Spleen (tissue), 11 donors: ENCODE results near the gene KDM2B. TPM values are rescaled to one million over a fixed set of nuclear protein-coding genes. Genes with fewer than 3 reads are reported as not detected.

Source experiments
- DNase-seq: peaks from one replicate; pipeline ENCODE4 v3.0.0-alpha.2; 2020
- H3K27ac ChIP-seq, 8 donors: fragments of 200-600 bp; sonication (generic) in 7 of 8; 1 replicate in 4 of 8; 2 replicates in 4 of 8; pipeline versions ENCODE4 v1.5.0 to v1.8.0; 2016 to 2021; ENCODE audit warnings: inconsistent platforms in 4 of 8, mild to moderate bottlenecking in 4 of 8, moderate library complexity in 1 of 8
- H3K27me3 ChIP-seq, 7 donors: fragments of 200-600 bp; sonication (generic) in 6 of 7; replicated peaks in 1 of 7; 1 replicate in 4 of 7; 2 replicates in 3 of 7; pipeline versions ENCODE4 v1.5.0 to v1.8.0; 2016 to 2021; ENCODE audit warnings: inconsistent platforms in 3 of 7, mild to moderate bottlenecking in 1 of 7
- H3K36me3 ChIP-seq, 6 donors: fragments of 200-600 bp; sonication (generic) in 5 of 6; 1 replicate in 4 of 6; 2 replicates in 2 of 6; pipeline versions ENCODE4 v1.5.0 to v1.8.0; 2016 to 2021; ENCODE audit warnings: inconsistent platforms in 2 of 6
- H3K4me1 ChIP-seq, 6 donors: fragments of 200-600 bp; sonication (generic) in 5 of 6; 1 replicate in 3 of 6; 2 replicates in 3 of 6; pipeline versions ENCODE4 v1.5.0 to v1.8.0; 2016 to 2021; ENCODE audit warnings: inconsistent platforms in 3 of 6
- H3K4me3 ChIP-seq, 8 donors: fragments of 200-600 bp; sonication (generic) in 7 of 8; 1 replicate in 4 of 8; 2 replicates in 4 of 8; pipeline versions ENCODE4 v1.5.0 to v1.8.0; 2016 to 2021; ENCODE audit warnings: inconsistent platforms in 4 of 8, mild to moderate bottlenecking in 4 of 8, moderate library complexity in 2 of 8
- H3K9me3 ChIP-seq, 8 donors: fragments of 200-600 bp; sonication (generic) in 7 of 8; 1 replicate in 4 of 8; 2 replicates in 4 of 8; pipeline versions ENCODE4 v1.5.0 to v1.8.0; 2016 to 2021; ENCODE audit warnings: inconsistent platforms in 4 of 8
- POLR2A ChIP-seq, 3 donors: fragments of 450-650 bp; IDR thresholded peaks; one replicate each; pipeline ENCODE4 v1.5.1; 2017; ENCODE audit warnings: antibody characterized with exemption in 3 of 3, mild to moderate bottlenecking in 1 of 3
- POLR2AphosphoS5 ChIP-seq, 3 donors: sonication (generic); formaldehyde crosslinking; IDR thresholded peaks; one replicate each; pipeline ENCODE4 v1.5.1; 2017; ENCODE audit warnings: antibody characterized with exemption in 3 of 3
- WGBS, 5 donors: extraction: QIAGEN DNeasy Blood & Tissue Kit in 3 of 5; methylation state at CpG; one replicate each; pipeline versions ENCODE4 v1.1.5 to v1.1.7; 2013 to 2018; 5-methylcytosine and 5-hydroxymethylcytosine counted together
- intact Hi-C: fragments of 100-400 bp; cut with DNase I; formaldehyde crosslinking; loops from one replicate; pipeline ENCODE4 v1.15.0; 2023; ENCODE audit warnings: low total_unique reads
- polyA plus RNA-seq, 3 donors: library from polyadenylated mRNA; stranded (reverse); fragments of 200-250 nt; gene quantifications; one replicate each; pipeline ENCODE4 v1.2.1, GENCODE V29; 2013
- total RNA-seq, 7 donors: library from RNA; depleted of rRNA in 3 of 7; stranded (reverse); fragments of >200 nt in 3 of 7; fragmentation: NEBNext Ultra II Directional in 4 of 7; extraction: Animal tissue kit (Norgen Biotek cat#: 25700) in 4 of 7; gene quantifications; one replicate each; pipeline versions ENCODE4 v1.1.0 to v1.2.1, GENCODE V29; 2016 to 2021
- TF ChIP-seq, protein P1 (sequence below), 11 experiments: fragments of 200-600 bp in 7 of 11; fragments of 450-650 bp in 4 of 11; sonication (generic) in 4 of 11; IDR thresholded peaks in 8 of 11; conservative IDR thresholded peaks in 3 of 11; 1 replicate in 7 of 11; 2 replicates in 4 of 11; pipeline versions ENCODE4 v1.4.0 to v1.8.0; 2016 to 2021; ENCODE audit warnings: antibody characterized with exemption in 11 of 11, inconsistent platforms in 4 of 11, mild to moderate bottlenecking in 1 of 11
- donor health status: healthy with polysubstance abuse.
- donor health status: DM: no; HTN: no; CAD: no; lungs with moderate emphysema.
- donor health status: DM: no; HTN: no; CAD: no.
- donor health status: Bipolar disorder and iron deficiency.
- donor health status: healthy.
- donor health status: DM: no; HTN: no; CAD: no.
- donor health status: DM: yes; HTN: yes; CAD: no.

Gene KDM2B
- total and polyA plus RNA-seq, 10 donors = 20.8 to 56.2 (median 40.1) TPM

DNA sequence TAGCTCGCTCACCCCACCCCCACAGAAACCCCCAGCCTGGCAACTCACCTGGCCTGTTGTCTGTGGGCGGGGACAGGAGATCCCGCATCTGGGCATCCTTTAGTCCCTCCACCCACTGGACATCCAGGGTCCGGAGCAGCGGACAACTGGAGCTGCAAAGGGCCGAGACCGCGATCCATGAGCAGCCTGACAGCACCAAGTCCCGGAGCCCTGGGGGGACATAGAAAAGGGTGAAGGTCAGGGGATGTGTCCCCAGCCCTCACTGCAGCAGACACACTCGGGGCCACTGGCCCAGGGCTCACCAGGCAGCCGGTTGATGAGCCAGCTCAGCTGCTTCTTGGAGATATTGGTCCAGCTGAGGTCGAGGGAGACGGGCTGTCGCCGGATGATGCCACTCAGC, 140.1 kb downstream of the KDM2B start:
- H3K9me3 ChIP-seq = peaks cover 0 to 3% (median 0%) of the 10 kb centered on the region in 8 donors
- H3K27ac ChIP-seq = no peak overlapping the region
- intact Hi-C loops = loop anchor here (10.0 kb wide), 1 partner anchor 106 kb away; no protein-coding TSS in a partner anchor
- no peak overlapping the region for H3K4me3 ChIP-seq
- peaks cover 7 to 100% (median 81%) of the 10 kb centered on the region in 6 donors for H3K36me3 ChIP-seq
- no peak for DNase-seq
- TF ChIP-seq POLR2AphosphoS5 (IDR thresholded peaks at IDR 0.05) = peak in 1 of 3 donors; percentile 30
- TF ChIP-seq POLR2A (IDR thresholded peaks at IDR 0.05) = no peak
- no peaks in the 10 kb centered on the region for H3K27me3 ChIP-seq
- WGBS, 5 donors = 95 to 99% (median 97%) methylated on average over 14 to 15 of the region's 15 CpGs
- peaks cover 0 to 9% (median 3%) of the 10 kb centered on the region in 6 donors for H3K4me1 ChIP-seq

DNA sequence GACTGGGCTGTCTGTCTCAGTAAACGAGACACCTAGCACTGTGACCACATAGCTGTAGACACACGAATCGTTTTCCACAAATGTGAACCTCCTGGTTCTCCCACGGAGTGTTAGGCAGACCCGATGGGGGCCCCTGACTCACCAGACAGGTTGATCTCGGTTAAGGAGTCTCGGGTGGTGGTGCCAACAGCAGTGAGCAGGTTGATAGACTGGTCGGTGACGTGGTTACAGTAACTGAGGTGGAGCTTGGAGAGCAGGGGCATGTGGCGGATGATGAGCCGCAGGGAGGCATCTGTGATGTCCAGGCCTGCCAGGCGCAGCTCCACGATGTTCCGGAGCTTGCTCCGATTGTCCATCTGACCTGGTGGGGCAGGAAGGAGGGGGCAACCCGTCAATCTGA, 141.1 kb downstream of the KDM2B start:
- Histone ChIP-seq H3K4me1 (peaks cover 0 to 9% (median 3%) of the 10 kb centered on the region in 6 donors), H3K4me3 (no peak overlapping the region), H3K27me3 (no peaks in the 10 kb centered on the region), H3K36me3 (peaks cover 7 to 100% (median 81%) of the 10 kb centered on the region in 6 donors), H3K9me3 (peaks cover 0 to 3% (median 0%) of the 10 kb centered on the region in 8 donors), H3K27ac (no peak overlapping the region)
- intact Hi-C loops = loop anchor here (10.0 kb wide), 1 partner anchor 105 kb away; no protein-coding TSS in a partner anchor
- 92 to 97% (median 95%) methylated on average over 16 of the region's 16 CpGs for whole genome bisulfite sequencing, 5 donors
- DNase-seq = no peak
- TF ChIP-seq POLR2AphosphoS5 (IDR thresholded peaks at IDR 0.05) (peak in 1 of 3 donors; percentile 9), POLR2A (IDR thresholded peaks at IDR 0.05) (no peak)
- TF ChIP-seq, protein P1, sequence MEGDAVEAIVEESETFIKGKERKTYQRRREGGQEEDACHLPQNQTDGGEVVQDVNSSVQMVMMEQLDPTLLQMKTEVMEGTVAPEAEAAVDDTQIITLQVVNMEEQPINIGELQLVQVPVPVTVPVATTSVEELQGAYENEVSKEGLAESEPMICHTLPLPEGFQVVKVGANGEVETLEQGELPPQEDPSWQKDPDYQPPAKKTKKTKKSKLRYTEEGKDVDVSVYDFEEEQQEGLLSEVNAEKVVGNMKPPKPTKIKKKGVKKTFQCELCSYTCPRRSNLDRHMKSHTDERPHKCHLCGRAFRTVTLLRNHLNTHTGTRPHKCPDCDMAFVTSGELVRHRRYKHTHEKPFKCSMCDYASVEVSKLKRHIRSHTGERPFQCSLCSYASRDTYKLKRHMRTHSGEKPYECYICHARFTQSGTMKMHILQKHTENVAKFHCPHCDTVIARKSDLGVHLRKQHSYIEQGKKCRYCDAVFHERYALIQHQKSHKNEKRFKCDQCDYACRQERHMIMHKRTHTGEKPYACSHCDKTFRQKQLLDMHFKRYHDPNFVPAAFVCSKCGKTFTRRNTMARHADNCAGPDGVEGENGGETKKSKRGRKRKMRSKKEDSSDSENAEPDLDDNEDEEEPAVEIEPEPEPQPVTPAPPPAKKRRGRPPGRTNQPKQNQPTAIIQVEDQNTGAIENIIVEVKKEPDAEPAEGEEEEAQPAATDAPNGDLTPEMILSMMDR (IDR thresholded peaks at IDR 0.05 in 8 of 11, conservative IDR thresholded peaks at IDR 0.05 in 3 of 11) = no peak

DNA sequence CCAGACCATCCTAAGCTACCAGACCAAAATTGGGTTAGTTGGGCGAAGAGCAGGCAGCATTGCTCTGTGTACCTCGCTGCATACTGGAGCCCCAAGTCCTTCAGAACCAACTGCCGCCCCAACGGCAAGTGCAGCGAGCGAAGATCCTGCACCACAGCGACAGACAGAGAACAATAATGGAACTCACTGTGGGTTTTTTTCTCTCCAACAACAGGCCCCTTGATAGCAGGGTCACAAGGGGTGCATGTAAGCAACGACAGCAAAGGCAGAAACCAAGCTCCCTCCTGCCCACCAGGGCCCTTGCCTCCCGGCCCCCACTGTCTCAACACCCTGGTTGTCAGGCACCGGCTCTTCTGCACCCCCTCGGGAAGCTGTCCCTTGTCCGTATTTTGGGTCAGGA, 141.9 kb downstream of the KDM2B start:
- Histone ChIP-seq H3K36me3 (peaks cover 7 to 100% (median 80%) of the 10 kb centered on the region in 6 donors), H3K4me3 (no peak overlapping the region), H3K27ac (no peak overlapping the region), H3K27me3 (no peaks in the 10 kb centered on the region), H3K9me3 (peaks cover 0 to 3% (median 0%) of the 10 kb centered on the region in 8 donors), H3K4me1 (peaks cover 0 to 9% (median 3%) of the 10 kb centered on the region in 6 donors)
- WGBS, 5 donors = 81 to 97% (median 91%) methylated on average over 12 of the region's 12 CpGs
- DNase-seq = no peak
- TF ChIP-seq POLR2AphosphoS5 (IDR thresholded peaks at IDR 0.05) = no peak
- TF ChIP-seq, protein P1 (IDR thresholded peaks at IDR 0.05 in 8 of 11, conservative IDR thresholded peaks at IDR 0.05 in 3 of 11) = no peak
- TF ChIP-seq POLR2A (IDR thresholded peaks at IDR 0.05) = no peak
- intact Hi-C loops = no loop called here

DNA sequence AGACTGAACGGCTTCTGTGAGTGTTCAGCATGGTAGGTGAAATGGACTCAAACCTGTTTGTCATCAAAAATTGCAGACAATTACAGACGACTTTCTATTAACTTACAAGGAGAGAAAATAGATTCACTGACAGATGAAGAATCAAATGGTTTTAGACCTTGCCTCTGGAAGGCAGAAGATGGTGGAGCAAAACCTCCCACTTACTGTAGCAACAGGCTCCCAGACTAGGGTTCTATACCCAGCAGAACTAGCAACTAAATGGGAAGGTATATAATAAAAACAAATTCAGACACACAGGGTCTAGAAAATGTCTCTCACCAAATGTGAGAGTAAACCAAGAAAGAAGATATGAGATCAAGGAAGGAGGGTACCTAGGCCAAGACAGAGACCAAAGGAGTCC, 144.1 kb downstream of the KDM2B start:
- 64 to 86% (median 86%) methylated on average over 2 of the region's 2 CpGs for WGBS, 5 donors
- intact Hi-C loops = no loop called here
- H3K36me3 ChIP-seq = peaks cover 5 to 100% (median 77%) of the 10 kb centered on the region in 6 donors

More for the DNA sequence above, 144.1 kb downstream of the KDM2B start:
- DNase-seq = no peak
- Histone ChIP-seq H3K9me3 (peaks cover 0 to 3% (median 0%) of the 10 kb centered on the region in 8 donors), H3K27me3 (no peaks in the 10 kb centered on the region), H3K4me3 (no peak overlapping the region), H3K27ac (no peak overlapping the region), H3K4me1 (no peaks in the 10 kb centered on the region)
- TF ChIP-seq, protein P1 (IDR thresholded peaks at IDR 0.05 in 8 of 11, conservative IDR thresholded peaks at IDR 0.05 in 3 of 11) = no peak
- TF ChIP-seq POLR2A (IDR thresholded peaks at IDR 0.05) = no peak
- TF ChIP-seq POLR2AphosphoS5 (IDR thresholded peaks at IDR 0.05) = no peak
